ENCODE data around the gene KAZN.

The KAZN gene

GRCh38 chr1:14845851-14846250 lies 247.4 kb downstream of the KAZN start:
- Histone ChIP-seq H3K27me3 (ENCODE audit: insufficient read depth, low read length) (no peaks in the 10 kb centered on the region), H3K9me3 (ENCODE audit: low read length) (peaks cover 11% of the 10 kb centered on the region), H3K9ac (ENCODE audit: low read length) (no peak overlapping the region), H3K36me3 (ENCODE audit: insufficient read depth, low read length) (no peaks in the 10 kb centered on the region), H3K79me2 (ENCODE audit: insufficient read depth, low read length) (no peaks in the 10 kb centered on the region), H3K9me2 (ENCODE audit: low read depth, low read length) (no peaks in the 10 kb centered on the region), H3F3A (ENCODE audit: insufficient read depth, low read length) (no peaks in the 10 kb centered on the region), H2AFZ (ENCODE audit: low read length) (no peak overlapping the region), H3K4me3 (ENCODE audit: low read depth, low read length, poor library complexity, severe bottlenecking) (no peak overlapping the region), H3K4me1 (ENCODE audit: insufficient read depth, low read length, severe bottlenecking) (no peaks in the 10 kb centered on the region), H3K4me2 (ENCODE audit: low read length) (no peak overlapping the region), H3K27ac (ENCODE audit: low read depth, low read length, poor library complexity, severe bottlenecking) (no peak overlapping the region), H4K20me1 (ENCODE audit: insufficient read depth, low read length) (no peaks in the 10 kb centered on the region)
- TF ChIP-seq CTCF (IDR thresholded peaks at IDR 0.05; ENCODE audit: low read length) (no peak), EZH2 (IDR thresholded peaks at IDR 0.05; ENCODE audit: borderline replicate concordance, low read length) (no peak)

GRCh38 chr1:14846688-14847087 lies 248.2 kb downstream of the KAZN start:
- H3K9ac ChIP-seq (ENCODE audit: low read length) = no peak overlapping the region
- no peaks in the 10 kb centered on the region for H3K79me2 ChIP-seq (ENCODE audit: insufficient read depth, low read length)
- H3K27me3 ChIP-seq (ENCODE audit: insufficient read depth, low read length) = no peaks in the 10 kb centered on the region
- no peak for TF ChIP-seq EZH2 (IDR thresholded peaks at IDR 0.05; ENCODE audit: borderline replicate concordance, low read length)
- H3K27ac ChIP-seq (ENCODE audit: low read depth, low read length, poor library complexity, severe bottlenecking) = no peak overlapping the region
- no peak overlapping the region for H3K4me2 ChIP-seq (ENCODE audit: low read length)
- no peak overlapping the region for H3K4me3 ChIP-seq (ENCODE audit: low read depth, low read length, poor library complexity, severe bottlenecking)
- no peaks in the 10 kb centered on the region for H3F3A ChIP-seq (ENCODE audit: insufficient read depth, low read length)
- no peaks in the 10 kb centered on the region for H4K20me1 ChIP-seq (ENCODE audit: insufficient read depth, low read length)
- H3K9me3 ChIP-seq (ENCODE audit: low read length) = peaks cover 8% of the 10 kb centered on the region
- no peak overlapping the region for H2AFZ ChIP-seq (ENCODE audit: low read length)
- H3K4me1 ChIP-seq (ENCODE audit: insufficient read depth, low read length, severe bottlenecking) = no peaks in the 10 kb centered on the region
- H3K9me2 ChIP-seq (ENCODE audit: low read depth, low read length) = no peaks in the 10 kb centered on the region
- no peaks in the 10 kb centered on the region for H3K36me3 ChIP-seq (ENCODE audit: insufficient read depth, low read length)

GRCh38 chr1:14848203-14848602 lies 249.7 kb downstream of the KAZN start:
- Histone ChIP-seq H3K9ac (ENCODE audit: low read length) (no peak overlapping the region), H3K9me2 (ENCODE audit: low read depth, low read length) (no peaks in the 10 kb centered on the region), H4K20me1 (ENCODE audit: insufficient read depth, low read length) (no peaks in the 10 kb centered on the region), H3K4me2 (ENCODE audit: low read length) (no peak overlapping the region), H3F3A (ENCODE audit: insufficient read depth, low read length) (no peaks in the 10 kb centered on the region), H3K79me2 (ENCODE audit: insufficient read depth, low read length) (no peaks in the 10 kb centered on the region), H3K36me3 (ENCODE audit: insufficient read depth, low read length) (no peaks in the 10 kb centered on the region), H2AFZ (ENCODE audit: low read length) (no peak overlapping the region), H3K27ac (ENCODE audit: low read depth, low read length, poor library complexity, severe bottlenecking) (no peak overlapping the region), H3K4me1 (ENCODE audit: insufficient read depth, low read length, severe bottlenecking) (no peaks in the 10 kb centered on the region), H3K4me3 (ENCODE audit: low read depth, low read length, poor library complexity, severe bottlenecking) (no peak overlapping the region), H3K27me3 (ENCODE audit: insufficient read depth, low read length) (no peaks in the 10 kb centered on the region), H3K9me3 (ENCODE audit: low read length) (no peaks in the 10 kb centered on the region)
- TF ChIP-seq EZH2 (IDR thresholded peaks at IDR 0.05; ENCODE audit: borderline replicate concordance, low read length) = no peak
- TF ChIP-seq CTCF (IDR thresholded peaks at IDR 0.05; ENCODE audit: low read length) = no peak

- no peak overlapping the region for H3K4me3 ChIP-seq (ENCODE audit: low read depth, low read length, poor library complexity, severe bottlenecking)
- TF ChIP-seq EZH2 (IDR thresholded peaks at IDR 0.05; ENCODE audit: borderline replicate concordance, low read length) (no peak), CTCF (IDR thresholded peaks at IDR 0.05; ENCODE audit: low read length) (no peak)
- H3K27ac ChIP-seq (ENCODE audit: low read depth, low read length, poor library complexity, severe bottlenecking) = no peak overlapping the region
- H3K36me3 ChIP-seq (ENCODE audit: insufficient read depth, low read length) = no peaks in the 10 kb centered on the region
- H3K4me1 ChIP-seq (ENCODE audit: insufficient read depth, low read length, severe bottlenecking) = no peaks in the 10 kb centered on the region
- no peak overlapping the region for H3K4me2 ChIP-seq (ENCODE audit: low read length)
- H3K27me3 ChIP-seq (ENCODE audit: insufficient read depth, low read length) = no peaks in the 10 kb centered on the region
- no peaks in the 10 kb centered on the region for H3K9me2 ChIP-seq (ENCODE audit: low read depth, low read length)
- no peaks in the 10 kb centered on the region for H4K20me1 ChIP-seq (ENCODE audit: insufficient read depth, low read length)
- no peaks in the 10 kb centered on the region for H3F3A ChIP-seq (ENCODE audit: insufficient read depth, low read length)
- no peak overlapping the region for H2AFZ ChIP-seq (ENCODE audit: low read length)
- H3K9ac ChIP-seq (ENCODE audit: low read length) = no peak overlapping the region
- H3K9me3 ChIP-seq (ENCODE audit: low read length) = no peaks in the 10 kb centered on the region
- no peaks in the 10 kb centered on the region for H3K79me2 ChIP-seq (ENCODE audit: insufficient read depth, low read length)
Observed at GRCh38 chr1:14848625-14849024, 250.1 kb downstream of the KAZN start.
